Suprapubic skin (tissue), 3 donors: ENCODE data around the gene HMGCLL1.

ENCODE experiments used
- EP300 ChIP-seq: sonication (generic); formaldehyde crosslinking; IDR thresholded peaks from one replicate; pipeline ENCODE4 v1.6.1; 2017; ENCODE audit warnings: antibody characterized with exemption
- POLR2A ChIP-seq, 2 donors: fragments of 450-650 bp; IDR thresholded peaks; one replicate each; pipeline ENCODE4 v1.6.1; 2017; ENCODE audit warnings: antibody characterized with exemption in 2 of 2, mild to moderate bottlenecking in 2 of 2, moderate library complexity in 2 of 2
- TF ChIP-seq, protein P1 (sequence below), 2 donors: fragments of 200-600 bp in 1 of 2; fragments of 450-650 bp in 1 of 2; sonication (generic) in 1 of 2; IDR thresholded peaks; one replicate each; pipeline ENCODE4 v1.5.1; 2016 to 2019; ENCODE audit warnings: antibody characterized with exemption in 2 of 2, mild to moderate bottlenecking in 1 of 2, moderate library complexity in 1 of 2

DNA sequence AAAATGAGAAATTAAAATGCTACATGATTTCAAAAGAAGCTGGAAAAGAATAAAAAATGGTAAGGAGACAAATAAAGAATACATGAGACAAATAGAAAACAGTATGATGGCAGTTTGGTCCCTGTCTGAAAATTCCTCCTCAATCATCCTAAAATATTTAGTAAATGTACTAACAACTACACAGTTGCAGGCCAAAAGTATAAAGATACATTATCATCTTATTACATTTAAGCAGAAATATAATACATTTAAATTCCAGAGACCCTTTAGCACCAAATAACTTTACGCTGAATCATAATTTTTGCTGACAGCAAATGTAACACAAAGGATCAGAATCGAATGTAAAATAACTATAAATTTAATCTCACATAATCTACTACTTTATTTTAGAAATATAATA, 4.4 kb downstream of the HMGCLL1 start:
- TF ChIP-seq, protein P1, sequence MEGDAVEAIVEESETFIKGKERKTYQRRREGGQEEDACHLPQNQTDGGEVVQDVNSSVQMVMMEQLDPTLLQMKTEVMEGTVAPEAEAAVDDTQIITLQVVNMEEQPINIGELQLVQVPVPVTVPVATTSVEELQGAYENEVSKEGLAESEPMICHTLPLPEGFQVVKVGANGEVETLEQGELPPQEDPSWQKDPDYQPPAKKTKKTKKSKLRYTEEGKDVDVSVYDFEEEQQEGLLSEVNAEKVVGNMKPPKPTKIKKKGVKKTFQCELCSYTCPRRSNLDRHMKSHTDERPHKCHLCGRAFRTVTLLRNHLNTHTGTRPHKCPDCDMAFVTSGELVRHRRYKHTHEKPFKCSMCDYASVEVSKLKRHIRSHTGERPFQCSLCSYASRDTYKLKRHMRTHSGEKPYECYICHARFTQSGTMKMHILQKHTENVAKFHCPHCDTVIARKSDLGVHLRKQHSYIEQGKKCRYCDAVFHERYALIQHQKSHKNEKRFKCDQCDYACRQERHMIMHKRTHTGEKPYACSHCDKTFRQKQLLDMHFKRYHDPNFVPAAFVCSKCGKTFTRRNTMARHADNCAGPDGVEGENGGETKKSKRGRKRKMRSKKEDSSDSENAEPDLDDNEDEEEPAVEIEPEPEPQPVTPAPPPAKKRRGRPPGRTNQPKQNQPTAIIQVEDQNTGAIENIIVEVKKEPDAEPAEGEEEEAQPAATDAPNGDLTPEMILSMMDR (IDR thresholded peaks at IDR 0.05), result no peak
- TF ChIP-seq POLR2A (IDR thresholded peaks at IDR 0.05) (no peak), EP300 (no peak)
